OCI-LY7 (cell line): ENCODE results near the gene AGFG2. TPM values are rescaled to one million over a fixed set of nuclear protein-coding genes. Genes with fewer than 3 reads are reported as not detected.

ENCODE experiments used
- BruUV-seq: library from RNA; stranded (reverse); fragments of 400-500 nt; replicated peaks from 2 replicates; lab custom pipeline; 2021; lab: Mats Ljungman, UMichigan
- CTCF ChIA-PET: fragments of 300-600 bp; sonication (Branson Sonifier 250); formaldehyde crosslinking; loops from one replicate; lab custom pipeline; 2022; ENCODE audit warnings: antibody characterized with exemption; ENCODE audit not compliant: unreplicated experiment; lab: Charles Lee
- POLR2A ChIA-PET: fragments of 300-600 bp; sonication (Branson Sonifier 250); formaldehyde crosslinking; loops from one replicate; lab custom pipeline; 2022; ENCODE audit warnings: antibody characterized with exemption; lab: Charles Lee
- DNase-seq: peaks from one replicate; pipeline ENCODE4 v3.0.0-alpha.2; 2015; ENCODE audit warnings: low spot score
- H2AFZ ChIP-seq: fragments of 200-600 bp; sonication (generic), shearing (Covaris generic); 2 replicates; pipeline ENCODE4 v1.6.1; 2014; ENCODE audit warnings: mild to moderate bottlenecking, antibody characterized with exemption, low read length, moderate library complexity
- H3K27ac ChIP-seq: fragments of 200-600 bp; sonication (generic); 2 replicates; pipeline ENCODE4 v1.5.1; 2014; ENCODE audit warnings: mixed run types, low read depth, mild to moderate bottlenecking, moderate library complexity, low read length, inconsistent platforms; ENCODE audit not compliant: poor library complexity, severe bottlenecking
- H3K36me3 ChIP-seq: fragments of 200-600 bp; sonication (generic); 2 replicates; pipeline ENCODE4 v1.6.1; 2014; ENCODE audit warnings: mild to moderate bottlenecking, antibody characterized with exemption, low read length, moderate library complexity, mixed read lengths; ENCODE audit not compliant: insufficient read depth
- H3K4me1 ChIP-seq: fragments of 200-600 bp; sonication (generic); 2 replicates; pipeline ENCODE4 v1.5.1; 2014; ENCODE audit warnings: mild to moderate bottlenecking, low read length; ENCODE audit not compliant: insufficient read depth, poor library complexity, severe bottlenecking
- H3K4me2 ChIP-seq: fragments of 200-600 bp; sonication (generic); 2 replicates; pipeline ENCODE4 v1.6.1; 2014; ENCODE audit warnings: mild to moderate bottlenecking, low read length
- H3K4me3 ChIP-seq: fragments of 200-600 bp; sonication (generic); 2 replicates; pipeline ENCODE4 v1.5.1; 2014; ENCODE audit warnings: mild to moderate bottlenecking, low read depth, low read length; ENCODE audit not compliant: poor library complexity, severe bottlenecking
- H3K79me2 ChIP-seq: fragments of 200-600 bp; sonication (generic); 2 replicates; pipeline ENCODE4 v1.6.1; 2016; ENCODE audit warnings: low read depth, mild to moderate bottlenecking, low read length, moderate library complexity, mixed read lengths; ENCODE audit not compliant: insufficient read depth
- H3K9me2 ChIP-seq: fragments of 200-600 bp; sonication (generic); 2 replicates; pipeline ENCODE4 v1.6.1; 2016; ENCODE audit warnings: mild to moderate bottlenecking, low read length, mixed read lengths; ENCODE audit not compliant: insufficient read depth
- H3K9me3 ChIP-seq: fragments of 200-600 bp; sonication (generic); 2 replicates; pipeline ENCODE4 v1.6.1; 2014; ENCODE audit warnings: mild to moderate bottlenecking, mixed run types, low read length, mixed read lengths
- H4K20me1 ChIP-seq: fragments of 200-600 bp; sonication (generic); 2 replicates; pipeline ENCODE4 v1.6.1; 2014; ENCODE audit warnings: mild to moderate bottlenecking, antibody characterized with exemption, low read length, moderate library complexity, mixed read lengths; ENCODE audit not compliant: insufficient read depth
- EZH2phosphoT487 ChIP-seq: fragments of 200-600 bp; sonication (generic); IDR thresholded peaks from 2 replicates; pipeline ENCODE4 v1.6.1; 2018; ENCODE audit warnings: low read depth, borderline replicate concordance, mild to moderate bottlenecking, mixed run types, antibody characterized with exemption, low read length, moderate library complexity, mixed read lengths
- intact Hi-C: fragments of 100-400 bp; cut with micrococcal nuclease; formaldehyde crosslinking; loops from one replicate; pipeline ENCODE4 v1.10.0; 2022; ENCODE audit not compliant: unreplicated experiment
- total RNA-seq, 2 experiments: library from RNA; depleted of rRNA in 1 of 2; stranded (reverse); fragments of >200 nt in 1 of 2; shearing (Covaris generic) in 1 of 2; gene quantifications; 2 replicates each; pipeline ENCODE4 v1.2.3, GENCODE V29; 2014 to 2022
- TF ChIP-seq, protein P1 (sequence below): fragments of 200-600 bp; sonication (generic); conservative IDR thresholded peaks from 2 replicates; pipeline ENCODE4 v1.5.1; 2014; ENCODE audit warnings: mild to moderate bottlenecking, antibody characterized with exemption, low read length, moderate library complexity, mixed read lengths

AGFG2 gene
- total RNA-seq, 2 experiments from 2014 or later, result 11.5 to 15.2 TPM

DNA sequence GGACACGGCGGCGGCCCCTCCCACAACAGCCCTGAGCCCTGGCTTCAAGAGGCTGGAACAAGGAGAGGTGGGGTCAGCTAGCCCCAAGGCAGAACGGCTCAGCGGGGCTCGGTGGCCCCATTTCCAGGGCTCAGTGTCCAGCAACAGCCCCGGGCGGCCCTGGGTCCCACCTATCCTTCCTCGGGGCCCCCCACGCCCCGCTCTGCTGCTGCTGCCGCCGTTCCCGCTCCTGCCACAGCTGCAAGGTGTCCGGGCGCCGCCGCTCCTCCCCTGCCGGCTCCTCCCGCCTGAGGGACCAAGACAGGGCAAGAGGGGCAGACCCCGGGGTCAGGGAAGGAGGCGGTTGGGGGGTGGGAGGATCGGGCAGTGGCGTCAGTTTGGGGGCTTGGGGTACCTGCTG lies 38.1 kb downstream of the AGFG2 start:
- no peak for TF ChIP-seq EZH2phosphoT487
- TF ChIP-seq, protein P1, sequence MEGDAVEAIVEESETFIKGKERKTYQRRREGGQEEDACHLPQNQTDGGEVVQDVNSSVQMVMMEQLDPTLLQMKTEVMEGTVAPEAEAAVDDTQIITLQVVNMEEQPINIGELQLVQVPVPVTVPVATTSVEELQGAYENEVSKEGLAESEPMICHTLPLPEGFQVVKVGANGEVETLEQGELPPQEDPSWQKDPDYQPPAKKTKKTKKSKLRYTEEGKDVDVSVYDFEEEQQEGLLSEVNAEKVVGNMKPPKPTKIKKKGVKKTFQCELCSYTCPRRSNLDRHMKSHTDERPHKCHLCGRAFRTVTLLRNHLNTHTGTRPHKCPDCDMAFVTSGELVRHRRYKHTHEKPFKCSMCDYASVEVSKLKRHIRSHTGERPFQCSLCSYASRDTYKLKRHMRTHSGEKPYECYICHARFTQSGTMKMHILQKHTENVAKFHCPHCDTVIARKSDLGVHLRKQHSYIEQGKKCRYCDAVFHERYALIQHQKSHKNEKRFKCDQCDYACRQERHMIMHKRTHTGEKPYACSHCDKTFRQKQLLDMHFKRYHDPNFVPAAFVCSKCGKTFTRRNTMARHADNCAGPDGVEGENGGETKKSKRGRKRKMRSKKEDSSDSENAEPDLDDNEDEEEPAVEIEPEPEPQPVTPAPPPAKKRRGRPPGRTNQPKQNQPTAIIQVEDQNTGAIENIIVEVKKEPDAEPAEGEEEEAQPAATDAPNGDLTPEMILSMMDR, result no peak
- Histone ChIP-seq H2AFZ (no peak overlapping the region), H3K4me2 (no peak overlapping the region), H3K79me2 (no peaks in the 10 kb centered on the region), H3K4me3 (no peak overlapping the region), H3K36me3 (peaks cover 78% of the 10 kb centered on the region), H3K27ac (no peak overlapping the region), H4K20me1 (no peaks in the 10 kb centered on the region), H3K9me2 (no peaks in the 10 kb centered on the region), H3K4me1 (peaks cover 1% of the 10 kb centered on the region), H3K9me3 (no peaks in the 10 kb centered on the region)
- no peak for DNase-seq
- POLR2A ChIA-PET, result no interaction called here
- intact Hi-C loops, result no loop called here
- no TSS peak for BruUV-seq
- CTCF ChIA-PET, result no interaction called here

DNA sequence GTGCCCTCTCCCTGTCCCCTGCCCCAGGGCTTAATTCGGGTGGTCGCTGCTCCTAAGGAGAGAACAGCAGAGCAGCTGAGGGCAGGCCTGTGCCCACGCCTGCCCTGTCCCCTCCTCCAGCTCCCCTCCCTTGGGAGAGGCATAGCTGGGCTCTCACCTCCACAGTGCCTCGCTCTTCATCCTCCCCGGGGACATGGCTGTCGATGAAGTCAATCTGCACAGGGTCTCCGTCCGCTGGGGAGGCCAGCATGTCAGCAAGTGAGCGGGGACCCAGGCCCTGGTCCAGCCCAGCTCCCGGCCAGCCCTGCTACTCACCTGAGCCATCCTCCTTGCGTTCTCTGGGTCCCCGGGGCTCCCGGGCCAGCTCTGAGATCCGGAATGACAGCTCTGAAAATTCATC lies 38.5 kb downstream of the AGFG2 start:
- Histone ChIP-seq H3K36me3 (peaks cover 82% of the 10 kb centered on the region), H3K4me1 (no peaks in the 10 kb centered on the region), H3K27ac (no peak overlapping the region), H3K9me3 (no peaks in the 10 kb centered on the region), H3K79me2 (peaks cover 2% of the 10 kb centered on the region; the same call in 1 of the 2 replicates), H3K9me2 (no peaks in the 10 kb centered on the region), H3K4me3 (no peak overlapping the region), H4K20me1 (no peaks in the 10 kb centered on the region), H3K4me2 (no peak overlapping the region), H2AFZ (no peak overlapping the region)
- no peak for DNase-seq
- no TSS peak for BruUV-seq
- intact Hi-C loops, result no loop called here
- CTCF ChIA-PET, result no interaction called here
- TF ChIP-seq, protein P1, result no peak
- no peak for TF ChIP-seq EZH2phosphoT487
- POLR2A ChIA-PET, result no interaction called here

DNA sequence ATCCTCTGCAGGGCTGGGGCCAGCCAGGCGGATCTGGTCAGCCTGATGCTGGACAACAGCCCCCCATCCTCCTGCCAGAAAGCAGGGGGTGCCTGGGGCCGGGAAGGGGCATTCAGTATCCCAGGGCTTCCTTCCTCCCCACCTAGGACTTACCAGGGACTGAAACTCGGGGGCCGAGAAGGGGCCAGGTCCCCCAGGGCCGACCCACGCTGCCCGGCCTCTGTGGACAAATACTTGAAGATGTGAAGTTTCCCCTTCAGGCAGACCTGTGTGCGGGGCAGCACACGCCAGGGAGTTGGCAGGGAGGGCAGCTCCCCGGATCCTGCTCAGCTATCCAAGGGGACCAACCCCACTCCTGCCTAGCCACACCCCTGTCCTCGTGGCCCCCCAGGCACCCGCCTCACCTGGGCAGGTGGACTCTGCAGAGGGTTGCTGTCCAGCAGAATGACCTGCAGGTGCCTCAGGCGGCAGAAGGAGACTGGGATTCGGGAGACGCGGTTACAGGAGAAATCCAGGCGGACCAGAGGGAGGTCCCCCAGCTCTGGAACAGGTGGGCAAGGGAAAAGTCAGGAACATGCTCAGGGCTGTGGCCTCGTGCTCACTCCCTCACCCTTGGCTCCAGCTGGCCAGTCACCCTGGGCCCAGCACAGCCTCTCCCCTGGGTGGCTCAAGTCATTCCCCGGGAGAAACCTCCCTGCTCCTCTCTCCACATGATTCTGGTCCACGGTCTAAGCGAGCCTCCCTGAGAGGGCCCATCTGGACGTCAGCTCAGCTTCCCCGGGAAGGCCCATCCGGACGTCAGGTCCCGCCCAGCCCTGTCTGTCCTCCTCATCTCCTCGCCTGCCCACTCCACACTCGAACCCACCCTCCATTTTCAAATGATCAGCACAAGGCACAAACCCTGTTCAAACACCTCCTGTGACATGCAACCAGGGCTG lies 39.5 kb downstream of the AGFG2 start:
- H3K27ac ChIP-seq, result no peak overlapping the region
- intact Hi-C loops, result no loop called here
- peaks cover 86% of the 10 kb centered on the region for H3K36me3 ChIP-seq
- H3K4me2 ChIP-seq, result no peak overlapping the region
- H3K4me1 ChIP-seq, result peaks cover 10% of the 10 kb centered on the region
- H4K20me1 ChIP-seq, result no peaks in the 10 kb centered on the region
- POLR2A ChIA-PET, result interaction anchor here (0.7 kb wide), 1 partner anchor 58 kb away, joined by 7 read pairs; no protein-coding TSS in a partner anchor
- H2AFZ ChIP-seq, result no peak overlapping the region
- BruUV-seq, result no TSS peak
- TF ChIP-seq, protein P1, result no peak
- TF ChIP-seq EZH2phosphoT487, result no peak
- H3K4me3 ChIP-seq, result no peak overlapping the region
- H3K79me2 ChIP-seq, result peaks cover 5% of the 10 kb centered on the region; the same call in 1 of the 2 replicates
- no peak for DNase-seq
- no peaks in the 10 kb centered on the region for H3K9me3 ChIP-seq
- CTCF ChIA-PET, result no interaction called here
- no peaks in the 10 kb centered on the region for H3K9me2 ChIP-seq
